Spinal cord (tissue), 10 donors: ENCODE results near the gene TDG. TPM values are rescaled to one million over a fixed set of nuclear protein-coding genes. Genes with fewer than 3 reads are reported as not detected.
A peak's percentile ranks its signal among the peaks of the same experiment; 100 is the strongest.
"Not testable (repeated sequence)": the region's sequence is repeated elsewhere in the genome, so short reads cannot be mapped to it uniquely, and the experiment has no call there.

ENCODE experiments used
- DNase-seq, 6 donors: peaks; one replicate each; pipeline versions ENCODE4 v3.0.0 to v3.0.0-alpha.2; 2013 to 2015; ENCODE audit warnings: low spot score in 6 of 6, low read depth in 4 of 6
- H3K27ac ChIP-seq: one replicate; pipeline ENCODE4 v1.5.1; 2013; ENCODE audit warnings: low read depth, low read length, control low read depth
- H3K27me3 ChIP-seq: one replicate; pipeline ENCODE4 v1.6.1; 2013; ENCODE audit warnings: low read length; ENCODE audit not compliant: control insufficient read depth, insufficient read depth
- H3K36me3 ChIP-seq: one replicate; pipeline ENCODE4 v1.6.1; 2013; ENCODE audit warnings: low read length; ENCODE audit not compliant: control insufficient read depth, insufficient read depth
- H3K4me1 ChIP-seq: one replicate; pipeline ENCODE4 v1.6.1; 2013; ENCODE audit warnings: low read length; ENCODE audit not compliant: control insufficient read depth, insufficient read depth
- H3K4me3 ChIP-seq: one replicate; pipeline ENCODE4 v1.5.1; 2013; ENCODE audit warnings: low read depth, low read length, control low read depth
- H3K9me3 ChIP-seq: one replicate; pipeline ENCODE4 v1.6.1; 2013; ENCODE audit warnings: low read length; ENCODE audit not compliant: control insufficient read depth, insufficient read depth
- WGBS: methylation state at CpG from one replicate; pipeline ENCODE4 v1.1.5; 2013; ENCODE audit warnings: missing lambda C conversion rate; ENCODE audit not compliant: insufficient coverage; 5-methylcytosine and 5-hydroxymethylcytosine counted together
- polyA plus RNA-seq, 2 donors: library from polyadenylated mRNA; unstranded; fragments of 120-200 nt; gene quantifications; one replicate each; pipeline ENCODE4 v1.2.1, GENCODE V29; 2013; ENCODE audit not compliant: insufficient read length in 2 of 2
- total RNA-seq, 2 donors: library from RNA; depleted of rRNA in 1 of 2; stranded (reverse); fragments of 120-200 nt in 1 of 2; fragments of >200 nt in 1 of 2; gene quantifications; one replicate each; pipeline versions ENCODE4 v1.2.3 to v1.2.4, GENCODE V29; 2013 to 2014
- donor health status: healthy.

Gene TDG
- total and polyA plus RNA-seq, 4 donors = 29.5 to 34.4 (median 30.1) TPM

GRCh38 chr12:104010121-104010520 lies 44.4 kb downstream of the TDG start:
- no peak for DNase-seq
- H3K36me3 ChIP-seq = peaks cover 2% of the 10 kb centered on the region
- no peak overlapping the region for H3K27ac ChIP-seq
- no peaks in the 10 kb centered on the region for H3K9me3 ChIP-seq
- H3K27me3 ChIP-seq = no peaks in the 10 kb centered on the region
- H3K4me1 ChIP-seq = no peaks in the 10 kb centered on the region
- no peak overlapping the region for H3K4me3 ChIP-seq
- 86% methylated on average over 2 of the region's 4 CpGs for WGBS

DNA sequence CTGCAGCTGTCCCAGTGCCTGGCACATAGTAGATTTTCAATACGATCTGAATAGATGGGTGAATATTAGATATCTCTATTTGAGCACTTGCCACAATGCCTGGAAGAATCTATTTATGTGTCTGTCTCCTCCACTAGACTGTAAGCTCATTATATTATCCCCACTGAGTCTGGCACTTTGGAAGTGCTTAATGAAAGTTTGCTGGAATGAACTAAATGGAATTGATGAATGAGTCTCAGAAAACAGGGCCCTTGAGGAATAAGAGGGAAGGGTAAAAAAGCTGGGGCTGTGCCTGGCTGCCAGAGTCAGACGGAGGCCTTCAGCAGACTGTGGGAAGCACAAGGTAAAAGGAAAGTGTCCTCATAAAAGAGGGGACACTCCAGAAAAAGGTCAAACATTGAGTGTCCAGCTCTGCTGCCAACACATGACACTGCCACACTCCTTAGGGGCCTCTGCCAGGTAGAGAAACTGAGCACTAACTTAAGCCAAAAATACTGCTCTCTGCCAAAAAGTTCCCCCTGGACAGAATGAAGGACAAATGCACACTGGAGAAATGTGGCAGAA lies 45.0 kb downstream of the TDG start:
- Histone ChIP-seq H3K27me3 (no peaks in the 10 kb centered on the region), H3K9me3 (no peaks in the 10 kb centered on the region), H3K4me1 (no peaks in the 10 kb centered on the region), H3K4me3 (no peak overlapping the region), H3K27ac (no peak overlapping the region), H3K36me3 (peaks cover 2% of the 10 kb centered on the region)
- WGBS = 27% methylated on average over 1 of the region's 2 CpGs
- peak in 4 of 6 donors; percentile 12 to 66 (median 40) for DNase-seq

DNA sequence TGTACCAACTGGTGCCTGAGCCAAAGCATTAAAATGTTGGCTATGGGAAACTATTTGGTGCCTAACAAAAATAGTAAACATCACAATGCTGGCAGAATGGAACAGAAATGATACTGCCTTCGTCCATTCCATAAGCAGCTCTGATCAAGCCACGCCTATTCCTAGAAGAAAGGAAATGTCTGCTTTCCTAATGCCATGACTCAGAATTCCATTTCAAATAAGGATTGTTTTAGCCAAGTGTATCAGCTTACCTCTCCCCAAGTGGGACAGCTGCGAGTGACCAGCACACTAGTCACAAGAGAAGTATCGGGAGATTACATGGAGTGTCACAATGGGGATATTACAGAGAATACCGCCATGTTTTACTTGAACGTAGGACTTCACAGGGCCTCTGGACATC lies 45.6 kb downstream of the TDG start:
- peaks cover 2% of the 10 kb centered on the region for H3K36me3 ChIP-seq
- no peaks in the 10 kb centered on the region for H3K27me3 ChIP-seq
- H3K4me1 ChIP-seq = no peaks in the 10 kb centered on the region
- H3K27ac ChIP-seq = no peak overlapping the region
- no CpG with 5 or more reads among the region's 6 CpGs for WGBS
- no peak for DNase-seq
- H3K9me3 ChIP-seq = no peaks in the 10 kb centered on the region
- H3K4me3 ChIP-seq = no peak overlapping the region

- no CpG with 5 or more reads among the region's 4 CpGs for WGBS
- DNase-seq = no peak
- Histone ChIP-seq H3K4me3 (no peak overlapping the region), H3K27me3 (no peaks in the 10 kb centered on the region), H3K4me1 (no peaks in the 10 kb centered on the region), H3K9me3 (no peaks in the 10 kb centered on the region), H3K36me3 (peaks cover 2% of the 10 kb centered on the region), H3K27ac (no peak overlapping the region)
Measured at GRCh38 chr12:104012331-104012730, 46.7 kb downstream of the TDG start.

- WGBS = no CpG with 5 or more reads among the region's 1 CpG
- DNase-seq, H3K4me3 ChIP-seq, H3K27ac ChIP-seq, H3K27me3 ChIP-seq, H3K4me1 ChIP-seq, H3K9me3 ChIP-seq, H3K36me3 ChIP-seq: not testable (repeated sequence)
Measured at GRCh38 chr12:104021862-104022261, 56.2 kb downstream of the TDG start.

- WGBS = no CpG with 5 or more reads among the region's 3 CpGs
- H3K9me3 ChIP-seq = peaks cover 5% of the 10 kb centered on the region
- no peak overlapping the region for H3K27ac ChIP-seq
- H3K4me3 ChIP-seq = no peak overlapping the region
- no peaks in the 10 kb centered on the region for H3K36me3 ChIP-seq
- peak in 1 of 6 donors; percentile 17 for DNase-seq
- H3K27me3 ChIP-seq = no peaks in the 10 kb centered on the region
- H3K4me1 ChIP-seq = no peaks in the 10 kb centered on the region
Measured at GRCh38 chr12:104022786-104023185, 57.1 kb downstream of the TDG start.

GRCh38 chr12:104023710-104024109 lies 58.0 kb downstream of the TDG start:
- H3K4me1 ChIP-seq = no peaks in the 10 kb centered on the region
- WGBS = no CpG with 5 or more reads among the region's 2 CpGs
- DNase-seq = no peak
- no peak overlapping the region for H3K27ac ChIP-seq
- H3K27me3 ChIP-seq = no peaks in the 10 kb centered on the region
- no peak overlapping the region for H3K4me3 ChIP-seq
- H3K36me3 ChIP-seq = no peaks in the 10 kb centered on the region
- peaks cover 5% of the 10 kb centered on the region for H3K9me3 ChIP-seq

GRCh38 chr12:104024348-104024747 lies 58.7 kb downstream of the TDG start:
- no peaks in the 10 kb centered on the region for H3K4me1 ChIP-seq
- H3K36me3 ChIP-seq = no peaks in the 10 kb centered on the region
- H3K27ac ChIP-seq = no peak overlapping the region
- no CpG with 5 or more reads among the region's 6 CpGs for WGBS
- no peaks in the 10 kb centered on the region for H3K27me3 ChIP-seq
- DNase-seq = no peak
- no peak overlapping the region for H3K4me3 ChIP-seq
- H3K9me3 ChIP-seq = peaks cover 5% of the 10 kb centered on the region

GRCh38 chr12:104025771-104026170 lies 60.1 kb downstream of the TDG start:
- H3K36me3 ChIP-seq = no peaks in the 10 kb centered on the region
- H3K9me3 ChIP-seq = peaks cover 5% of the 10 kb centered on the region
- no peak overlapping the region for H3K27ac ChIP-seq
- no peaks in the 10 kb centered on the region for H3K27me3 ChIP-seq
- H3K4me1 ChIP-seq = no peaks in the 10 kb centered on the region
- no peak overlapping the region for H3K4me3 ChIP-seq
- no peak for DNase-seq
- no CpG with 5 or more reads among the region's 2 CpGs for WGBS

GRCh38 chr12:104026841-104027599 lies 61.3 kb downstream of the TDG start:
- 75% methylated on average over 2 of the region's 5 CpGs for WGBS
- peak in 1 of 6 donors; percentile 11 for DNase-seq
- no peaks in the 10 kb centered on the region for H3K36me3 ChIP-seq
- no peaks in the 10 kb centered on the region for H3K27me3 ChIP-seq
- H3K27ac ChIP-seq = no peak overlapping the region
- H3K9me3 ChIP-seq = peaks cover 5% of the 10 kb centered on the region
- no peaks in the 10 kb centered on the region for H3K4me1 ChIP-seq
- H3K4me3 ChIP-seq = no peak overlapping the region
